Caco-2 (cell line): ENCODE data around the gene DNAJB7. TPM values are rescaled to one million over a fixed set of nuclear protein-coding genes. Genes with fewer than 3 reads are reported as not detected.
"Not testable (repeated sequence)": the region's sequence is repeated elsewhere in the genome, so short reads cannot be mapped to it uniquely, and the experiment has no call there.

Source experiments
- BruUV-seq: library from RNA; stranded (reverse); fragments of 400-500 nt; replicated peaks from 2 replicates; lab custom pipeline; 2021; lab: Mats Ljungman, UMichigan
- CTCF ChIA-PET: fragments of 300-600 bp; sonication (Branson Sonifier 250); formaldehyde crosslinking; loops from one replicate; lab custom pipeline; 2022; ENCODE audit warnings: antibody characterized with exemption; lab: Charles Lee
- POLR2A ChIA-PET: fragments of 300-600 bp; sonication (Branson Sonifier 250); formaldehyde crosslinking; loops from one replicate; lab custom pipeline; 2022; ENCODE audit warnings: antibody characterized with exemption; lab: Charles Lee
- DNase-seq, 2 experiments: peaks; one replicate each; pipeline versions ENCODE4 v3.0.0 to v3.0.0-alpha.2; 2020 to 2022
- H3K27me3 ChIP-seq: replicated peaks from 2 replicates; pipeline ENCODE4 v1.6.0; 2011; ENCODE audit warnings: low read length; ENCODE audit not compliant: control insufficient read depth, insufficient read depth
- H3K36me3 ChIP-seq: 2 replicates; pipeline ENCODE4 v1.5.1; 2011; ENCODE audit warnings: low read length; ENCODE audit not compliant: control insufficient read depth, insufficient read depth
- H3K4me1 ChIP-seq: fragments of 250-450 bp; sonication (Bioruptor Pico); 2 replicates; pipeline ENCODE4 v1.5.1; 2020; ENCODE audit warnings: mild to moderate bottlenecking
- H3K4me3 ChIP-seq: 2 replicates; pipeline ENCODE4 v1.5.1; 2011; ENCODE audit warnings: low read depth, mild to moderate bottlenecking, control low read depth, low read length
- H3K9me3 ChIP-seq: fragments of 250-450 bp; sonication (Bioruptor Pico); 2 replicates; pipeline ENCODE4 v1.5.1; 2020; ENCODE audit warnings: mild to moderate bottlenecking, moderate library complexity
- H3K27ac Mint-ChIP-seq: one replicate; pipeline ENCODE4 v1.8.0; 2022; ENCODE audit warnings: mixed read lengths; ENCODE audit not compliant: unreplicated experiment
- H3K27me3 Mint-ChIP-seq: one replicate; pipeline ENCODE4 v1.8.0; 2022; ENCODE audit warnings: mixed read lengths; ENCODE audit not compliant: insufficient read depth, unreplicated experiment
- H3K36me3 Mint-ChIP-seq: one replicate; pipeline ENCODE4 v1.8.0; 2022; ENCODE audit warnings: mild to moderate bottlenecking, mixed read lengths; ENCODE audit not compliant: insufficient read depth, unreplicated experiment
- H3K4me1 Mint-ChIP-seq: one replicate; pipeline ENCODE4 v1.8.0; 2022; ENCODE audit warnings: low read depth, mixed read lengths; ENCODE audit not compliant: unreplicated experiment
- H3K4me3 Mint-ChIP-seq: one replicate; pipeline ENCODE4 v1.8.0; 2022; ENCODE audit warnings: mild to moderate bottlenecking, moderate library complexity, mixed read lengths; ENCODE audit not compliant: unreplicated experiment
- H3K9me3 Mint-ChIP-seq: one replicate; pipeline ENCODE4 v1.8.0; 2022; ENCODE audit warnings: mixed read lengths; ENCODE audit not compliant: unreplicated experiment
- CTCF ChIP-seq, 2 experiments: fragments of 200-600 bp in 1 of 2; IDR thresholded peaks; 1 replicate in 1 of 2; 2 replicates in 1 of 2; pipeline versions ENCODE4 v1.5.1 to v1.8.0; 2011 to 2022; ENCODE audit warnings: antibody characterized with exemption in 1 of 2, control low read depth in 1 of 2, inconsistent platforms in 1 of 2, low read depth in 1 of 2, low read length in 1 of 2, mild to moderate bottlenecking in 1 of 2, moderate library complexity in 1 of 2; ENCODE audit not compliant: insufficient read depth in 1 of 2, severe bottlenecking in 1 of 2, unreplicated experiment in 1 of 2
- intact Hi-C: fragments of 100-400 bp; cut with micrococcal nuclease; formaldehyde crosslinking; loops from one replicate; pipeline ENCODE4 v1.10.0; 2022; ENCODE audit not compliant: unreplicated experiment
- total RNA-seq: library from RNA; stranded (reverse); gene quantifications from 2 replicates; pipeline ENCODE4 v1.2.3, GENCODE V29; 2022

Gene DNAJB7
- total RNA-seq, 1 experiment from 2014 or later = not detected

- Histone ChIP-seq H3K36me3 (no peaks in the 10 kb centered on the region), H3K9me3 (no peaks in the 10 kb centered on the region), H3K4me3 (no peak overlapping the region), H3K27me3 (no peaks in the 10 kb centered on the region), H3K4me1 (peaks cover 29% of the 10 kb centered on the region)
- DNase-seq = no peak
- ChIA-PET CTCF (no interaction called here), POLR2A (interaction anchor here (0.6 kb wide), 1 partner anchor 114 kb away, joined by 3 read pairs; no protein-coding TSS in a partner anchor)
- intact Hi-C loops = no loop called here
- peak overlapping the region; percentile 29 for H3K27ac Mint-ChIP-seq
- H3K36me3 Mint-ChIP-seq = peaks cover 79% of the 10 kb centered on the region
- no peak overlapping the region for H3K4me3 Mint-ChIP-seq
- no peaks in the 10 kb centered on the region for H3K27me3 Mint-ChIP-seq
- H3K4me1 Mint-ChIP-seq = peaks cover 13% of the 10 kb centered on the region
- no peak for TF ChIP-seq CTCF (IDR thresholded peaks at IDR 0.05; ENCODE audit: insufficient read depth in 1 of 2, low read depth in 1 of 2, low read length in 1 of 2, severe bottlenecking in 1 of 2, unreplicated experiment in 1 of 2)
- no peaks in the 10 kb centered on the region for H3K9me3 Mint-ChIP-seq
- no TSS peak for BruUV-seq
Observed at GRCh38 chr22:40829131-40829530, 32.8 kb downstream of the DNAJB7 start.

GRCh38 chr22:40826984-40827741, 34.8 kb downstream of the DNAJB7 start:
- intact Hi-C loops = no loop called here
- Histone ChIP-seq H3K4me3 (no peak overlapping the region), H3K36me3 (no peaks in the 10 kb centered on the region), H3K9me3 (no peaks in the 10 kb centered on the region), H3K4me1 (peaks cover 26% of the 10 kb centered on the region), H3K27me3 (no peaks in the 10 kb centered on the region)
- H3K4me3 Mint-ChIP-seq = peak overlapping the region; percentile 48
- H3K27me3 Mint-ChIP-seq = no peaks in the 10 kb centered on the region
- DNase-seq = peak; percentile 68 to 79
- TF ChIP-seq CTCF (IDR thresholded peaks at IDR 0.05; ENCODE audit: insufficient read depth in 1 of 2, low read depth in 1 of 2, low read length in 1 of 2, severe bottlenecking in 1 of 2, unreplicated experiment in 1 of 2) = no peak
- H3K36me3 Mint-ChIP-seq = peaks cover 72% of the 10 kb centered on the region
- POLR2A ChIA-PET = no interaction called here
- BruUV-seq = no TSS peak
- H3K27ac Mint-ChIP-seq = peak overlapping the region; percentile 59
- H3K4me1 Mint-ChIP-seq = peaks cover 7% of the 10 kb centered on the region
- CTCF ChIA-PET = no interaction called here
- H3K9me3 Mint-ChIP-seq = no peaks in the 10 kb centered on the region

GRCh38 chr22:40826292-40826691, 35.6 kb downstream of the DNAJB7 start:
- H3K27me3 Mint-ChIP-seq, H3K4me1 Mint-ChIP-seq, H3K9me3 ChIP-seq, H3K27me3 ChIP-seq, H3K4me3 ChIP-seq, H3K9me3 Mint-ChIP-seq, POLR2A ChIA-PET, intact Hi-C loops, CTCF ChIA-PET, H3K36me3 ChIP-seq, DNase-seq, H3K4me3 Mint-ChIP-seq: not testable (repeated sequence)
- peaks cover 26% of the 10 kb centered on the region for H3K4me1 ChIP-seq
- H3K36me3 Mint-ChIP-seq = peaks cover 67% of the 10 kb centered on the region
- H3K27ac Mint-ChIP-seq = peak overlapping the region; percentile 59
- BruUV-seq = TSS peak; percentile 91
